Smooth muscle cell (in vitro differentiated cells): Measurements from ENCODE around the gene SLX4IP. TPM values are rescaled to one million over a fixed set of nuclear protein-coding genes. Genes with fewer than 3 reads are reported as not detected.

Source experiments
- DNase-seq: peaks from one replicate; lab custom pipeline; 2025; ENCODE audit not compliant: unreplicated experiment; lab: John Stamatoyannopoulos, UW
- H2AFZ ChIP-seq: fragments of 200-600 bp; sonication (generic); 2 replicates; pipeline ENCODE4 v1.6.0; 2016; ENCODE audit warnings: antibody characterized with exemption, low read depth, mild to moderate bottlenecking
- H3F3A ChIP-seq: fragments of 200-600 bp; sonication (generic); 2 replicates; pipeline ENCODE4 v1.6.0; 2017; ENCODE audit warnings: antibody characterized with exemption, low read depth
- H3K27ac ChIP-seq: fragments of 200-600 bp; sonication (generic); 2 replicates; pipeline ENCODE4 v1.5.1; 2016; ENCODE audit warnings: low read depth, mild to moderate bottlenecking
- H3K27me3 ChIP-seq: fragments of 200-600 bp; sonication (generic); 2 replicates; pipeline ENCODE4 v1.6.1; 2016; ENCODE audit warnings: low read depth, mild to moderate bottlenecking
- H3K36me3 ChIP-seq: fragments of 200-600 bp; sonication (generic); 2 replicates; pipeline ENCODE4 v1.5.1; 2016; ENCODE audit warnings: low read depth
- H3K4me1 ChIP-seq: fragments of 200-600 bp; sonication (generic); 2 replicates; pipeline ENCODE4 v1.5.1; 2016; ENCODE audit warnings: low read depth
- H3K4me2 ChIP-seq: fragments of 200-600 bp; sonication (generic); 2 replicates; pipeline ENCODE4 v1.6.0; 2016; ENCODE audit warnings: mild to moderate bottlenecking
- H3K4me3 ChIP-seq: fragments of 200-600 bp; sonication (generic); 2 replicates; pipeline ENCODE4 v1.5.1; 2016; ENCODE audit warnings: mild to moderate bottlenecking
- H3K79me2 ChIP-seq: fragments of 200-600 bp; sonication (generic); 2 replicates; pipeline ENCODE4 v1.6.0; 2016; ENCODE audit warnings: low read depth, mild to moderate bottlenecking
- H3K9ac ChIP-seq: fragments of 200-600 bp; sonication (generic); 2 replicates; pipeline ENCODE4 v1.6.0; 2016; ENCODE audit warnings: low read depth
- H3K9me3 ChIP-seq: fragments of 200-600 bp; sonication (generic); replicated peaks from 2 replicates; pipeline ENCODE4 v1.5.1; 2016; ENCODE audit warnings: low read depth
- H4K20me1 ChIP-seq: fragments of 200-600 bp; sonication (generic); 2 replicates; pipeline ENCODE4 v1.6.0; 2016; ENCODE audit warnings: low read depth
- WGBS: methylation state at CpG from one replicate; pipeline ENCODE4 v1.1.7; 2016; ENCODE audit warnings: low lambda C conversion rate; 5-methylcytosine and 5-hydroxymethylcytosine counted together
- polyA plus RNA-seq: library from polyadenylated mRNA; unstranded; fragments of >200 nt; fragmentation: Nextera tagmentation; extraction: Ambion mirVana; gene quantifications from 2 replicates; pipeline ENCODE4 v1.2.1, GENCODE V29; 2016
- total RNA-seq: library from RNA; depleted of rRNA; stranded (reverse); fragments of >200 nt; gene quantifications from 2 replicates; pipeline ENCODE4 v1.2.3, GENCODE V29; 2014
- TF ChIP-seq, protein P1 (sequence below): fragments of 200-600 bp; sonication (generic); IDR thresholded peaks from 2 replicates; pipeline ENCODE4 v1.5.1; 2017; ENCODE audit warnings: borderline replicate concordance, mild to moderate bottlenecking, antibody characterized with exemption; ENCODE audit not compliant: insufficient read depth, poor library complexity, severe bottlenecking

The SLX4IP gene
- total and polyA plus RNA-seq, 2 experiments from 2014 or later = 1.2 to 6.2 TPM

GRCh38 chr20:10408108-10408813, 26.8 kb upstream of the SLX4IP start:
- Histone ChIP-seq H3K4me1 (no peaks in the 10 kb centered on the region), H3K9me3 (no peaks in the 10 kb centered on the region), H3K27ac (no peak overlapping the region), H3K36me3 (peaks cover 8% of the 10 kb centered on the region), H4K20me1 (no peaks in the 10 kb centered on the region), H2AFZ (no peak overlapping the region), H3K4me2 (no peak overlapping the region), H3K79me2 (no peaks in the 10 kb centered on the region), H3K9ac (no peak overlapping the region), H3K4me3 (no peak overlapping the region), H3F3A (no peaks in the 10 kb centered on the region), H3K27me3 (no peaks in the 10 kb centered on the region)
- WGBS = 94% methylated on average over 2 of the region's 2 CpGs
- TF ChIP-seq, protein P1, sequence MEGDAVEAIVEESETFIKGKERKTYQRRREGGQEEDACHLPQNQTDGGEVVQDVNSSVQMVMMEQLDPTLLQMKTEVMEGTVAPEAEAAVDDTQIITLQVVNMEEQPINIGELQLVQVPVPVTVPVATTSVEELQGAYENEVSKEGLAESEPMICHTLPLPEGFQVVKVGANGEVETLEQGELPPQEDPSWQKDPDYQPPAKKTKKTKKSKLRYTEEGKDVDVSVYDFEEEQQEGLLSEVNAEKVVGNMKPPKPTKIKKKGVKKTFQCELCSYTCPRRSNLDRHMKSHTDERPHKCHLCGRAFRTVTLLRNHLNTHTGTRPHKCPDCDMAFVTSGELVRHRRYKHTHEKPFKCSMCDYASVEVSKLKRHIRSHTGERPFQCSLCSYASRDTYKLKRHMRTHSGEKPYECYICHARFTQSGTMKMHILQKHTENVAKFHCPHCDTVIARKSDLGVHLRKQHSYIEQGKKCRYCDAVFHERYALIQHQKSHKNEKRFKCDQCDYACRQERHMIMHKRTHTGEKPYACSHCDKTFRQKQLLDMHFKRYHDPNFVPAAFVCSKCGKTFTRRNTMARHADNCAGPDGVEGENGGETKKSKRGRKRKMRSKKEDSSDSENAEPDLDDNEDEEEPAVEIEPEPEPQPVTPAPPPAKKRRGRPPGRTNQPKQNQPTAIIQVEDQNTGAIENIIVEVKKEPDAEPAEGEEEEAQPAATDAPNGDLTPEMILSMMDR = no peak
- no peak for DNase-seq

DNA sequence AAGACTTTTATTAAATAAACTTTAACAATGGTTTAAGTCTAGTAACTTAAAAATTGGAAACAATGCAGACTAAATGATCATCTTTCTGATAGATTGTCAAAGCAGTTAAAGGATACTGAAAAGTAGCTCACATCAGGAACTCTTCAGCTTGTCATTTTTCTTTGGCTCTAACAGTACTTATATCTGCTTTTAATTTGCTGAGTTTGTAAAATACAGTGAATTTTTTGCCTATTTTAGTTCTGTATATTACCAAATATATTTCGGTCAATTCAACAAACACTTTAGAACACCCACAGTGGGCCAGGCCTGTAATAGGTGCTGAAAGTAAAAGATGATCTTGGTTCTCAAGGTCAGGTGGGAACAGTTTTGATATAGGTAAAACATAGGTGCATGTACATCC, 23.4 kb upstream of the SLX4IP start:
- H3K79me2 ChIP-seq = no peaks in the 10 kb centered on the region
- no peak for DNase-seq
- no peak overlapping the region for H3K9ac ChIP-seq
- no peak overlapping the region for H2AFZ ChIP-seq
- H4K20me1 ChIP-seq = no peaks in the 10 kb centered on the region
- WGBS = 100% methylated on average over 1 of the region's 1 CpG
- no peak overlapping the region for H3K27ac ChIP-seq
- TF ChIP-seq, protein P1 = no peak
- peaks cover under 1% of the 10 kb centered on the region for H3K36me3 ChIP-seq
- no peak overlapping the region for H3K4me2 ChIP-seq
- no peaks in the 10 kb centered on the region for H3K9me3 ChIP-seq
- no peaks in the 10 kb centered on the region for H3K27me3 ChIP-seq
- no peaks in the 10 kb centered on the region for H3F3A ChIP-seq
- H3K4me3 ChIP-seq = no peak overlapping the region
- peaks cover 8% of the 10 kb centered on the region for H3K4me1 ChIP-seq

GRCh38 chr20:10412591-10413408, 22.3 kb upstream of the SLX4IP start:
- no peaks in the 10 kb centered on the region for H4K20me1 ChIP-seq
- no peak overlapping the region for H2AFZ ChIP-seq
- no peak overlapping the region for H3K27ac ChIP-seq
- no peaks in the 10 kb centered on the region for H3K27me3 ChIP-seq
- H3K4me1 ChIP-seq = peaks cover 8% of the 10 kb centered on the region
- H3K36me3 ChIP-seq = no peaks in the 10 kb centered on the region
- TF ChIP-seq, protein P1 = no peak
- no peak overlapping the region for H3K4me2 ChIP-seq
- WGBS = 95% methylated on average over 5 of the region's 5 CpGs
- DNase-seq = no peak
- H3K79me2 ChIP-seq = peaks cover 6% of the 10 kb centered on the region
- H3K9me3 ChIP-seq = no peaks in the 10 kb centered on the region
- no peaks in the 10 kb centered on the region for H3F3A ChIP-seq
- no peak overlapping the region for H3K4me3 ChIP-seq
- H3K9ac ChIP-seq = no peak overlapping the region
